Spleen (tissue), 11 donors: ENCODE measurements around the gene HOXB2. TPM values are rescaled to one million over a fixed set of nuclear protein-coding genes. Genes with fewer than 3 reads are reported as not detected.

Experiments used
- DNase-seq: peaks from one replicate; pipeline ENCODE4 v3.0.0-alpha.2; 2020
- H3K27ac ChIP-seq, 8 donors: fragments of 200-600 bp; sonication (generic) in 7 of 8; 1 replicate in 4 of 8; 2 replicates in 4 of 8; pipeline versions ENCODE4 v1.5.0 to v1.8.0; 2016 to 2021; ENCODE audit warnings: inconsistent platforms in 4 of 8, mild to moderate bottlenecking in 4 of 8, moderate library complexity in 1 of 8
- H3K27me3 ChIP-seq, 7 donors: fragments of 200-600 bp; sonication (generic) in 6 of 7; replicated peaks in 1 of 7; 1 replicate in 4 of 7; 2 replicates in 3 of 7; pipeline versions ENCODE4 v1.5.0 to v1.8.0; 2016 to 2021; ENCODE audit warnings: inconsistent platforms in 3 of 7, mild to moderate bottlenecking in 1 of 7
- H3K36me3 ChIP-seq, 6 donors: fragments of 200-600 bp; sonication (generic) in 5 of 6; 1 replicate in 4 of 6; 2 replicates in 2 of 6; pipeline versions ENCODE4 v1.5.0 to v1.8.0; 2016 to 2021; ENCODE audit warnings: inconsistent platforms in 2 of 6
- H3K4me1 ChIP-seq, 6 donors: fragments of 200-600 bp; sonication (generic) in 5 of 6; 1 replicate in 3 of 6; 2 replicates in 3 of 6; pipeline versions ENCODE4 v1.5.0 to v1.8.0; 2016 to 2021; ENCODE audit warnings: inconsistent platforms in 3 of 6
- H3K4me3 ChIP-seq, 8 donors: fragments of 200-600 bp; sonication (generic) in 7 of 8; 1 replicate in 4 of 8; 2 replicates in 4 of 8; pipeline versions ENCODE4 v1.5.0 to v1.8.0; 2016 to 2021; ENCODE audit warnings: inconsistent platforms in 4 of 8, mild to moderate bottlenecking in 4 of 8, moderate library complexity in 2 of 8
- H3K9me3 ChIP-seq, 8 donors: fragments of 200-600 bp; sonication (generic) in 7 of 8; 1 replicate in 4 of 8; 2 replicates in 4 of 8; pipeline versions ENCODE4 v1.5.0 to v1.8.0; 2016 to 2021; ENCODE audit warnings: inconsistent platforms in 4 of 8
- POLR2A ChIP-seq, 3 donors: fragments of 450-650 bp; IDR thresholded peaks; one replicate each; pipeline ENCODE4 v1.5.1; 2017; ENCODE audit warnings: antibody characterized with exemption in 3 of 3, mild to moderate bottlenecking in 1 of 3
- POLR2AphosphoS5 ChIP-seq, 3 donors: sonication (generic); formaldehyde crosslinking; IDR thresholded peaks; one replicate each; pipeline ENCODE4 v1.5.1; 2017; ENCODE audit warnings: antibody characterized with exemption in 3 of 3
- WGBS, 5 donors: extraction: QIAGEN DNeasy Blood & Tissue Kit in 3 of 5; methylation state at CpG; one replicate each; pipeline versions ENCODE4 v1.1.5 to v1.1.7; 2013 to 2018; 5-methylcytosine and 5-hydroxymethylcytosine counted together
- intact Hi-C: fragments of 100-400 bp; cut with DNase I; formaldehyde crosslinking; loops from one replicate; pipeline ENCODE4 v1.15.0; 2023; ENCODE audit warnings: low total_unique reads
- polyA plus RNA-seq, 3 donors: library from polyadenylated mRNA; stranded (reverse); fragments of 200-250 nt; gene quantifications; one replicate each; pipeline ENCODE4 v1.2.1, GENCODE V29; 2013
- total RNA-seq, 7 donors: library from RNA; depleted of rRNA in 3 of 7; stranded (reverse); fragments of >200 nt in 3 of 7; fragmentation: NEBNext Ultra II Directional in 4 of 7; extraction: Animal tissue kit (Norgen Biotek cat#: 25700) in 4 of 7; gene quantifications; one replicate each; pipeline versions ENCODE4 v1.1.0 to v1.2.1, GENCODE V29; 2016 to 2021
- TF ChIP-seq, protein P1 (sequence below), 11 experiments: fragments of 200-600 bp in 7 of 11; fragments of 450-650 bp in 4 of 11; sonication (generic) in 4 of 11; IDR thresholded peaks in 8 of 11; conservative IDR thresholded peaks in 3 of 11; 1 replicate in 7 of 11; 2 replicates in 4 of 11; pipeline versions ENCODE4 v1.4.0 to v1.8.0; 2016 to 2021; ENCODE audit warnings: antibody characterized with exemption in 11 of 11, inconsistent platforms in 4 of 11, mild to moderate bottlenecking in 1 of 11
- donor health status: healthy with polysubstance abuse.
- donor health status: DM: no; HTN: no; CAD: no; lungs with moderate emphysema.
- donor health status: DM: no; HTN: no; CAD: no.
- donor health status: Bipolar disorder and iron deficiency.
- donor health status: healthy.
- donor health status: DM: no; HTN: no; CAD: no.
- donor health status: DM: yes; HTN: yes; CAD: no.

Gene HOXB2
- total and polyA plus RNA-seq, 10 donors, result 5.9 to 21.9 (median 8.8) TPM

DNA sequence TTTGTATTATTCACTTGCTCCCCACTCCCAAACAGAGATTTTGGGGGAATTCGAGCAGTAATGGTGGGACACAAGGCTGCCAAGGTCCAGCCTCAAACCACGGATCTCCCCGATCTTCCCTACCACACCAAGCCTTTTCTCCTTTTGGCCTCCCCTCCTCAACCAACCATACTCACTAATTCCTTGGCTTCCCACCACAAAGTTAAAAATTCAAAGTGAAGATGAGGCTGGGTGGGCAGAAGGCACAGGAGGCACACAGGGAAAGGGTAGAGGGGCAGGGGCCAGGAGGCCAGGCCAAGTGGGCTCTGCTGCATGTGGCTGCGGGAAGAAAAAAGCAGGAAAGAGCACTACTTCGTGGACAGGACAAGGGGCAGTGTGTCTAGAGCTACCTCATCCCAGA is 18.0 kb upstream of the HOXB2 start:
- Histone ChIP-seq H3K27me3 (peaks cover 0 to 69% (median 9%) of the 10 kb centered on the region in 7 donors), H3K9me3 (no peaks in the 10 kb centered on the region), H3K4me3 (peak overlapping the region in 3 of 8 donors; percentile 26 to 59 (median 42)), H3K27ac (peak overlapping the region in 7 of 8 donors; percentile 25 to 89 (median 68)), H3K36me3 (no peaks in the 10 kb centered on the region), H3K4me1 (peaks cover 0 to 73% (median 10%) of the 10 kb centered on the region in 6 donors)
- WGBS, 5 donors, result 78 to 88% (median 84%) methylated on average over 5 of the region's 5 CpGs
- DNase-seq, result no peak
- intact Hi-C loops, result no loop called here
- TF ChIP-seq, protein P1, sequence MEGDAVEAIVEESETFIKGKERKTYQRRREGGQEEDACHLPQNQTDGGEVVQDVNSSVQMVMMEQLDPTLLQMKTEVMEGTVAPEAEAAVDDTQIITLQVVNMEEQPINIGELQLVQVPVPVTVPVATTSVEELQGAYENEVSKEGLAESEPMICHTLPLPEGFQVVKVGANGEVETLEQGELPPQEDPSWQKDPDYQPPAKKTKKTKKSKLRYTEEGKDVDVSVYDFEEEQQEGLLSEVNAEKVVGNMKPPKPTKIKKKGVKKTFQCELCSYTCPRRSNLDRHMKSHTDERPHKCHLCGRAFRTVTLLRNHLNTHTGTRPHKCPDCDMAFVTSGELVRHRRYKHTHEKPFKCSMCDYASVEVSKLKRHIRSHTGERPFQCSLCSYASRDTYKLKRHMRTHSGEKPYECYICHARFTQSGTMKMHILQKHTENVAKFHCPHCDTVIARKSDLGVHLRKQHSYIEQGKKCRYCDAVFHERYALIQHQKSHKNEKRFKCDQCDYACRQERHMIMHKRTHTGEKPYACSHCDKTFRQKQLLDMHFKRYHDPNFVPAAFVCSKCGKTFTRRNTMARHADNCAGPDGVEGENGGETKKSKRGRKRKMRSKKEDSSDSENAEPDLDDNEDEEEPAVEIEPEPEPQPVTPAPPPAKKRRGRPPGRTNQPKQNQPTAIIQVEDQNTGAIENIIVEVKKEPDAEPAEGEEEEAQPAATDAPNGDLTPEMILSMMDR (IDR thresholded peaks at IDR 0.05 in 8 of 11, conservative IDR thresholded peaks at IDR 0.05 in 3 of 11), result no peak
- no peak for TF ChIP-seq POLR2A (IDR thresholded peaks at IDR 0.05)
- no peak for TF ChIP-seq POLR2AphosphoS5 (IDR thresholded peaks at IDR 0.05)

GRCh38 chr17:48561884-48562810 is 17.2 kb upstream of the HOXB2 start:
- Histone ChIP-seq H3K9me3 (no peaks in the 10 kb centered on the region), H3K4me1 (peaks cover 0 to 73% (median 8%) of the 10 kb centered on the region in 6 donors), H3K27ac (peak overlapping the region in 6 of 8 donors; percentile 25 to 89 (median 64)), H3K36me3 (no peaks in the 10 kb centered on the region), H3K27me3 (peaks cover 0 to 69% (median 8%) of the 10 kb centered on the region in 7 donors), H3K4me3 (peak overlapping the region in 2 of 8 donors; percentile 42 to 59)
- intact Hi-C loops, result no loop called here
- TF ChIP-seq POLR2AphosphoS5 (IDR thresholded peaks at IDR 0.05), result no peak
- TF ChIP-seq, protein P1 (IDR thresholded peaks at IDR 0.05 in 8 of 11, conservative IDR thresholded peaks at IDR 0.05 in 3 of 11), result peak in 1 of 11 experiments; percentile 25
- no peak for DNase-seq
- WGBS, 5 donors, result 62 to 67% (median 65%) methylated on average over 15 of the region's 15 CpGs

GRCh38 chr17:48559840-48560817 is 15.2 kb upstream of the HOXB2 start:
- Histone ChIP-seq H3K36me3 (no peaks in the 10 kb centered on the region), H3K27me3 (peaks cover 0 to 70% (median 8%) of the 10 kb centered on the region in 7 donors), H3K9me3 (no peaks in the 10 kb centered on the region), H3K4me1 (peaks cover 0 to 75% (median 16%) of the 10 kb centered on the region in 6 donors), H3K27ac (peak overlapping the region in 7 of 8 donors; percentile 5 to 94 (median 55)), H3K4me3 (no peak overlapping the region)
- TF ChIP-seq, protein P1 (IDR thresholded peaks at IDR 0.05 in 8 of 11, conservative IDR thresholded peaks at IDR 0.05 in 3 of 11), result no peak
- TF ChIP-seq POLR2A (IDR thresholded peaks at IDR 0.05) (no peak), POLR2AphosphoS5 (IDR thresholded peaks at IDR 0.05) (no peak)
- WGBS, 5 donors, result 72 to 79% (median 78%) methylated on average over 13 to 14 of the region's 14 CpGs
- DNase-seq, result no peak
- intact Hi-C loops, result no loop called here
